GM23338 (cell line): ENCODE measurements around the gene ATG9B. TPM values are rescaled to one million over a fixed set of nuclear protein-coding genes. Genes with fewer than 3 reads are reported as not detected.

ENCODE experiments used
- ATAC-seq: fragments of 200-7000 bp; cut with Tn5 transposase; 3 replicates; pipeline ENCODE4 v1.9.1; 2020
- DNase-seq: peaks from one replicate; pipeline ENCODE4 v3.0.0-alpha.2; 2015; ENCODE audit warnings: low spot score
- H2AFZ ChIP-seq: fragments of 200-600 bp; sonication (generic); 2 replicates; pipeline ENCODE4 v1.8.0; 2016; ENCODE audit warnings: antibody characterized with exemption, mild to moderate bottlenecking, moderate library complexity
- H3F3A ChIP-seq: fragments of 200-600 bp; sonication (generic); replicated peaks from 2 replicates; pipeline ENCODE4 v1.8.0; 2017; ENCODE audit warnings: antibody characterized with exemption, mixed run types, low read depth
- H3K27ac ChIP-seq: fragments of 200-600 bp; sonication (generic); 2 replicates; pipeline ENCODE4 v1.6.1; 2016; ENCODE audit warnings: low read depth
- H3K27me3 ChIP-seq: fragments of 200-600 bp; sonication (generic); 2 replicates; pipeline ENCODE4 v1.8.0; 2016; ENCODE audit warnings: mild to moderate bottlenecking, mixed run types, moderate library complexity; ENCODE audit not compliant: insufficient read depth
- H3K36me3 ChIP-seq: fragments of 200-600 bp; sonication (generic); 2 replicates; pipeline ENCODE4 v1.8.0; 2016; ENCODE audit warnings: mild to moderate bottlenecking; ENCODE audit not compliant: insufficient read depth
- H3K4me1 ChIP-seq: fragments of 200-600 bp; sonication (generic); 2 replicates; pipeline ENCODE4 v1.8.0; 2016; ENCODE audit warnings: mild to moderate bottlenecking, moderate library complexity; ENCODE audit not compliant: insufficient read depth
- H3K4me2 ChIP-seq: fragments of 200-600 bp; sonication (generic); 2 replicates; pipeline ENCODE4 v1.7.1; 2017; ENCODE audit warnings: mixed run types
- H3K4me3 ChIP-seq: fragments of 200-600 bp; sonication (generic); 2 replicates; pipeline ENCODE4 v1.6.1; 2016; ENCODE audit warnings: mixed run types
- H3K79me2 ChIP-seq: fragments of 200-600 bp; sonication (generic); replicated peaks from 2 replicates; pipeline ENCODE4 v1.8.0; 2017; ENCODE audit warnings: mild to moderate bottlenecking; ENCODE audit not compliant: insufficient read depth
- H3K9me2 ChIP-seq: fragments of 200-600 bp; sonication (generic); 2 replicates; pipeline ENCODE4 v1.8.0; 2017; ENCODE audit not compliant: insufficient read depth
- H4K20me1 ChIP-seq: fragments of 200-600 bp; sonication (generic); replicated peaks from 2 replicates; pipeline ENCODE4 v1.8.0; 2017; ENCODE audit warnings: mild to moderate bottlenecking; ENCODE audit not compliant: insufficient read depth
- H3K27ac Mint-ChIP-seq: 2 replicates; pipeline ENCODE4 v1.8.0; 2020; ENCODE audit warnings: inconsistent platforms, mild to moderate bottlenecking, moderate library complexity, mixed read lengths
- H3K27me3 Mint-ChIP-seq: 3 replicates; pipeline ENCODE4 v1.8.0; 2022; ENCODE audit warnings: low read depth, mild to moderate bottlenecking, moderate library complexity, mixed read lengths, inconsistent platforms; ENCODE audit not compliant: insufficient read depth, poor library complexity
- H3K36me3 Mint-ChIP-seq: 3 replicates; pipeline ENCODE4 v1.8.0; 2021; ENCODE audit warnings: low read depth, mild to moderate bottlenecking, inconsistent platforms, moderate library complexity, mixed read lengths
- H3K4me1 Mint-ChIP-seq: 3 replicates; pipeline ENCODE4 v1.8.0; 2020; ENCODE audit warnings: mild to moderate bottlenecking, inconsistent platforms, mixed read lengths
- H3K4me3 Mint-ChIP-seq: 3 replicates; pipeline ENCODE4 v1.8.0; 2021; ENCODE audit warnings: moderate library complexity, mild to moderate bottlenecking, inconsistent platforms, mixed read lengths
- H3K9me3 Mint-ChIP-seq: 3 replicates; pipeline ENCODE4 v1.8.0; 2020; ENCODE audit warnings: moderate library complexity, mild to moderate bottlenecking, inconsistent platforms, mixed read lengths
- CREB1 ChIP-seq: fragments of 250-450 bp; sonication (Bioruptor Pico); IDR thresholded peaks from 2 replicates; pipeline ENCODE4 v1.5.0; 2020; ENCODE audit warnings: low read depth, mild to moderate bottlenecking, moderate library complexity
- CTCF ChIP-seq, 2 experiments: fragments of 200-600 bp in 1 of 2; sonication (generic) in 1 of 2; conservative IDR thresholded peaks; 2 replicates each; pipeline versions ENCODE4 v1.5.1 to v1.6.1; 2016 to 2017; ENCODE audit warnings: antibody characterized with exemption in 2 of 2, low read depth in 2 of 2, mild to moderate bottlenecking in 2 of 2, moderate library complexity in 1 of 2
- EZH2 ChIP-seq: fragments of 200-600 bp; sonication (generic); IDR thresholded peaks from one replicate; pipeline ENCODE4 v1.8.0; 2017; ENCODE audit warnings: antibody characterized with exemption, mild to moderate bottlenecking, low read depth; ENCODE audit not compliant: unreplicated experiment
- EZH2phosphoT487 ChIP-seq: fragments of 200-600 bp; sonication (generic); IDR thresholded peaks from one replicate; pipeline ENCODE4 v1.8.1; 2018; ENCODE audit warnings: antibody characterized with exemption; ENCODE audit not compliant: unreplicated experiment
- JUNB ChIP-seq: IDR thresholded peaks from one replicate; pipeline ENCODE4 v1.6.1; 2016; ENCODE audit warnings: antibody characterized with exemption; ENCODE audit not compliant: unreplicated experiment
- NANOG ChIP-seq: IDR thresholded peaks from 2 replicates; pipeline ENCODE4 v1.6.1; 2016; ENCODE audit warnings: antibody characterized with exemption, borderline replicate concordance
- POLR2AphosphoS5 ChIP-seq: IDR thresholded peaks from 2 replicates; pipeline ENCODE4 v1.6.1; 2016; ENCODE audit warnings: antibody characterized with exemption, low read depth
- REST ChIP-seq: IDR thresholded peaks from one replicate; pipeline ENCODE4 v1.6.1; 2018; ENCODE audit warnings: antibody characterized with exemption; ENCODE audit not compliant: unreplicated experiment
- STAT1 ChIP-seq: IDR thresholded peaks from one replicate; pipeline ENCODE4 v1.6.1; 2016; ENCODE audit warnings: antibody characterized with exemption; ENCODE audit not compliant: unreplicated experiment
- ZNF114 ChIP-seq: fragments of 250-450 bp; sonication (Bioruptor Pico); IDR thresholded peaks from 2 replicates; pipeline ENCODE4 v1.5.0; 2020; ENCODE audit warnings: mild to moderate bottlenecking, moderate library complexity
- ZNF331 ChIP-seq: fragments of 250-450 bp; sonication (Bioruptor Pico); IDR thresholded peaks from 2 replicates; pipeline ENCODE4 v1.5.0; 2020; ENCODE audit warnings: low read depth, mild to moderate bottlenecking, moderate library complexity
- ZNF462 ChIP-seq: fragments of 250-450 bp; sonication (Bioruptor Pico); IDR thresholded peaks from 2 replicates; pipeline ENCODE4 v1.5.0; 2020; ENCODE audit warnings: mild to moderate bottlenecking, moderate library complexity
- polyA plus RNA-seq: library from polyadenylated mRNA; unstranded; fragments of >200 nt; fragmentation: Nextera tagmentation; extraction: Ambion mirVana; gene quantifications from 2 replicates; pipeline ENCODE4 v1.2.1, GENCODE V29; 2016
- total RNA-seq: library from RNA; depleted of rRNA; stranded (reverse); fragments of >200 nt; shearing (Covaris generic); gene quantifications from 2 replicates; pipeline ENCODE4 v1.2.3, GENCODE V29; 2014
- TF ChIP-seq, protein P1 (sequence below): IDR thresholded peaks from 2 replicates; pipeline ENCODE4 v1.6.1; 2016; ENCODE audit warnings: antibody characterized with exemption

ATG9B gene
- total and polyA plus RNA-seq, 2 experiments from 2014 or later, result 1.2 to 3.4 TPM

DNA sequence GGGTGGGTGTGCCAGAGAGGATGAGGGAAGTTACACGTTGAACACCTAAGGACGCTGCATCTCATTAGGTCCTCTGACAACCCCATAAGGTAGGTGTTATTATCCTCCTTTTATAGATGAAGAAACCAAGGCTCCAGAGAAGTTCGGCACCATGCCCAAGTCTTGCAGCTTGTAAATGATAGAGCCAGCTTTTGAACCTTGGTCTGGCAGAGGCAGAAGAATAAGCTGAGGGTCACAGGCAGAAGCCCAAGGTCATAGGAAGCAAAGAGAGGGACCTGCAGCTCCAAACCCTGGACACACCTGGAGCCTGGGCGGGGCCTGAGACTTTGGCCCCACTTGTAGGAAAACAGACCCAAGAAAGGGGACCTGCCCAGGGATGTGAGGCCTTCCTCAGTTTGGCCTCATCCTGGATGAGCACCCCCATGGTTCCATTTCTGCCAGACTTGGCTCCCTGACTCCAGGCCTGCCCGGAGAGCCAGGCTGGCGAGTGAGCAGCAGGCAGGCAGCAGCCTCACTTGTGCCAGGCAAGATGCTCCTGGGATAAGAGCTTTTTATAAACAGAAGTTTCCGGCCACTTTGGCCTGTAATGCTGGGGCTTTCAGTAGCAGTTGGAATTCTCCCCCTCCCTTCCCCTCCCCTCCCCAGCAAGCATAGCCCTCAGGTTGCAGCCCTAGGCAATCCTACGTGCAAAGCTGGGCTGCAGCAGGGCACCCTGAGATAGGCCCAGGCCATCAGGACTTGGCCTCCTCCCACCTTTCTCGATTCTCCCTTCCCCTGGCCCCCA is 48.6 kb downstream of the ATG9B start:
- H3K27ac Mint-ChIP-seq, result no peak overlapping the region
- Histone ChIP-seq H3K4me3 (peak overlapping the region; percentile 82), H3K79me2 (no peaks in the 10 kb centered on the region), H3K4me2 (peak overlapping the region; percentile 90), H3K27me3 (peaks cover 43% of the 10 kb centered on the region), H4K20me1 (no peaks in the 10 kb centered on the region), H3K4me1 (peaks cover 48% of the 10 kb centered on the region), H3K27ac (no peak overlapping the region), H3F3A (no peaks in the 10 kb centered on the region), H3K9me2 (no peaks in the 10 kb centered on the region), H2AFZ (0 out of 2 replicates have a peak overlapping the region, but pooled peaks have one; percentile 56), H3K36me3 (no peaks in the 10 kb centered on the region)
- DNase-seq (no peak), ATAC-seq (no peak)
- H3K9me3 Mint-ChIP-seq, result peaks cover 3% of the 10 kb centered on the region; the same call in 2 of the 3 replicates
- no peaks in the 10 kb centered on the region; the same call in 2 of the 3 replicates for H3K36me3 Mint-ChIP-seq
- TF ChIP-seq ZNF331, result no peak
- no peak for TF ChIP-seq ZNF462 (CRISPR knock-in tag)
- TF ChIP-seq, protein P1, sequence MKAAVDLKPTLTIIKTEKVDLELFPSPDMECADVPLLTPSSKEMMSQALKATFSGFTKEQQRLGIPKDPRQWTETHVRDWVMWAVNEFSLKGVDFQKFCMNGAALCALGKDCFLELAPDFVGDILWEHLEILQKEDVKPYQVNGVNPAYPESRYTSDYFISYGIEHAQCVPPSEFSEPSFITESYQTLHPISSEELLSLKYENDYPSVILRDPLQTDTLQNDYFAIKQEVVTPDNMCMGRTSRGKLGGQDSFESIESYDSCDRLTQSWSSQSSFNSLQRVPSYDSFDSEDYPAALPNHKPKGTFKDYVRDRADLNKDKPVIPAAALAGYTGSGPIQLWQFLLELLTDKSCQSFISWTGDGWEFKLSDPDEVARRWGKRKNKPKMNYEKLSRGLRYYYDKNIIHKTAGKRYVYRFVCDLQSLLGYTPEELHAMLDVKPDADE, result no peak
- TF ChIP-seq POLR2AphosphoS5, result no peak; the same call in 1 of the 2 replicates
- TF ChIP-seq ZNF114 (CRISPR knock-in tag), result no peak
- no peak for TF ChIP-seq JUNB
- no peak for TF ChIP-seq EZH2
- no peak for TF ChIP-seq NANOG
- TF ChIP-seq REST, result no peak
- no peak for TF ChIP-seq CTCF (conservative IDR thresholded peaks at IDR 0.05; ENCODE audit: low read depth in 2 of 2)
- no peak for TF ChIP-seq EZH2phosphoT487
- no peak for TF ChIP-seq STAT1
- TF ChIP-seq CREB1 (CRISPR knock-in tag), result no peak
- H3K4me3 Mint-ChIP-seq, result peak overlapping the region; percentile 89
- H3K4me1 Mint-ChIP-seq, result peaks cover 59% of the 10 kb centered on the region
- H3K27me3 Mint-ChIP-seq, result peaks cover 40% of the 10 kb centered on the region
